ENCODE measurements around the gene MB21D2.
A peak's percentile ranks its signal among the peaks of the same experiment; 100 is the strongest.
"Not testable (repeated sequence)": the region's sequence is repeated elsewhere in the genome, so short reads cannot be mapped to it uniquely, and the experiment has no call there.

MB21D2 gene

GRCh38 chr3:192855434-192855833 lies 62.2 kb downstream of the MB21D2 start:
- no peak for DNase-seq

DNA sequence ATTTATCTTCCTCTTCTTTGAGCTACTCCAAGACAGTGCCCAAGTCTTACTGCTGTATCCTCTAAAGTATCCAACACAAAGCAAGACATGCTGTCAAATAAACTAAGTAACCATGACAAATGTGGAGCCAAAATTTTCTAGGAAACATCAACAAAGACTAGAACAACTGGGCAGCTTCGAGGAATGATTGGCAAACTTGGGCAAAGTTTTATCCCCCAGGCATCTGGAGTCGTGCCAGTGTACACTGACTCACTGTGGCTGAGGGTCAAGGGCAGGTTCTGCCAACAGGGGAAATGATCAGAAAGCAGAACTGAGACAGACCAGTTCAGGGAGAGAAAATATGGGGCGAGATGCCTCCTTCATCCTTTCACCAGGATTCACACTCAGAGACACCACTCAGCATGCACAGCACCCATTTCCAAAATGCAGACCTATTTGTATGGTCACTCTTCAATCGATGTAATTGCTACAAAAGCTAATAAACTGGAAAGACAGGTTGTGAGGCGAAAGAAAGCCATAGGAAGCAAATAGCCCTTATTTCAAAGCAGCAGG lies 65.8 kb downstream of the MB21D2 start:
- DNase-seq, result no peak

DNA sequence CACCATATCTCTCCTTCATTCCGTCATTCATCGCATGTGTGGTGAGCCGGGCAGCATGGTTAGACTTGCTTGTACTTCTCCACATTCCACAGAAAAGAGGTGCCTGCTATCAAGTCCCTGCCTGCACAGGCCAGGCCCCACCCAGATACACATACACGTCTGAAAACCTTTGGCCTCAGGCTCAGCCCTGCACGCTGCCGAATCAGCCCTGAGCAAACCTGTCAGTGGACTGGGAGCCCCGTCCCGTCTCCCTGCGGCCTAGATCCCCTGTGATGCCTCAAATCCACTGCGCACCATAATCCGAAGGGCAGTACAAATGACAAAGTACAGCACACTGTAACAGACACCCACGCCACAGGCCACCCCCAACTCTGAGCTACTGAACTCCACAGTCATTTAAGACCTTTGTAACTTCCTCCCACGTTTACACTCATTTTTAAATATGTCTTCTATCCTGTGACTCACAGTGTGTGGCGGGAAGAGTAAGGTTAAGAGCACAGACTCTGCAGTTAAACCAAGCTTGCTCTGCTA lies 67.1 kb downstream of the MB21D2 start:
- no peak for DNase-seq

DNA sequence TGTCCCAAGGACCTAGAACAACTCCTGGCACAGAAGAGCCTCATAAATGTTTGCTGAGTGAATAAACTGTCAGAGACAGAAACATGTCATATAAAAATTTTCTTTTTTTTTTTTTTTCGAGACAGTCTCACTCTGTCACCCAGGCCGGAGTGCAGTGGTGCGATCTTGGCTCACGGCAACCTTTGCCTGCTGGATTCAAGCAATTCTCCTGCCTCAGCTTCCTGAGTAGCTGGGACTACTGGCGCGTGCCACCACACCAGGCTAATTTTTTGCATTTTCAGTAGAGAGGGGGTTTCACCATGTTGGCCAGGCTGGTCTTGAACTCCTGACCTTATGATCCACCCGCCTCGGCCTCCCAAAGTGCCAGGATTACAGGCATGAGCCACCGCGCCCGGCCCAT lies 67.8 kb downstream of the MB21D2 start:
- not testable (repeated sequence) for DNase-seq

DNA sequence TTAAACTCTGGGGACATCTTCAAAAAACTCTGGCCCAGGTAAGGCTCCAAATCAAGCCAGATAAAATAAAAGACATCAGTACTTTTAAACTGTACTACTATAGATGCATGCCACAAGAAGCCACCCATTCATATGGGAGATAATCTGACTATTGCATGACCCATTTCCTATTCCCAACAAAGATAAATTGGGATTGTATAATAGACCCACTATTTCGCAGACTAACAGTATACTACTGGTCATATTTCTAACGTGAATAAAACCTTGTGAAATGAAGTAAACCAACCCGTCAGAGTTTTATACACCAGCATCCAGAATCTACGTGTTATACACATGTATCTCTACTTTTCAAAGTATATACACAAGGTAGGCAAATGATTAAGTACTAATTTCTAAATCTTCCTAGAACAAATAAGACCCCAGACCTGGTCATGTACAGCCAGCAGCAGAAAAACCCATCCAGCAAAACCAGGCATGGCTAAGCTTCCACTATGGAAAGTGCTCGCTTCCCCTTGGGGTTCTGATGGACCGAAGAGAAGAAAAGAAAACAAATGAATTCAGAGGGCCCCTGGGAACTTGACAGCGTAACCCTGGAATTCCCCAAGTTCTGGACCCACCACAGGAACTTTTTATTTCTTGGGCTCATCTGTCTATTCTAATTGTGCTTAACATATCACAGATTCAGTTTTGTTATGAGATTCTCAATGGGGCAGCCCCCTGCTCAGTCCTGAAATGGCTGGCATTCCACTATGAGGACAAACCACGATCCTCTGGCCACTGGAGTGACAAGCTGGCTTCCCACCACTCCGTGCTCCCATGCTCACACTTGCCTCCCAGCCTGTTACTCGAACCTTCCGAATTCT lies 69.1 kb downstream of the MB21D2 start:
- DNase-seq, result no peak

- no peak for DNase-seq
Observed at GRCh38 chr3:192847941-192848340, 69.7 kb downstream of the MB21D2 start.

- no peak for DNase-seq
Observed at GRCh38 chr3:192845526-192845855, 72.2 kb downstream of the MB21D2 start.

GRCh38 chr3:192844836-192845525 lies 72.7 kb downstream of the MB21D2 start:
- DNase-seq, result no peak

- no peak for DNase-seq
Observed at GRCh38 chr3:192844486-192844765, 73.2 kb downstream of the MB21D2 start.

DNA sequence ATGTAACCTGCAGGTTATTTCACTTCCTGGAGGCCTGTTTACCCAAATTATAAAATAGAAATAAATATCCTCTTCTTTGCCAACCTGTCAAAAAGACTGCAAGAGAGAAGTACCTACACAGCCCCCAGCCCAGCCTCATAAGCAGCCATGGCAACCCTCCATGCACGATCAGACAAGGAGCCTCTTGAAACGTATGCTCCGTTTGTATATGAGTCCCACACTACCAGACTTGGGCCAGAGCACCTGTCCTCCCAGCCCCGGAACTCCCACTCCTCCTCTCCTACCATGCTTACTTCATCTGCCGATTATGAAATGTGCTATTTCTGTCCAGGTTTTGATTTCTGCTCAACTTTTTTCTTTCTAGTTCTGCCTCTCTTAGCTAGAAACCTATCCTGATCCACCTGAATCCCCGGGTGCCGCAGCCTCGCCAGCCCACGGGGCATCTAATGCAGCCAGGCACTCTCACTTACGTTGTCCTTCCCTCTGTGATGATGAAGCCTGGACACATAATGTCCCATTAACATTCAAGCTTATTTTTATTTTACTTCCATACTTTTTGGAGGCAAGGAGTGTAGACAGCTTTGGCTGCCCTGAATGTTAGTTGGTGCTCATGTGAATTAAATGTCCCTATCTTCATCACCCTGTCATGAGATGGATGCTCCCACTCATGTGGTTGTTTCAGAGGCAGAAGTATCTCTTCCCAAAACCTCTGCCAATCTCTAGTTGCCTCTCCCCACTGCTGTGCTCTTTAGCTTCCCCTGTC lies 73.8 kb downstream of the MB21D2 start:
- no peak for DNase-seq

DNA sequence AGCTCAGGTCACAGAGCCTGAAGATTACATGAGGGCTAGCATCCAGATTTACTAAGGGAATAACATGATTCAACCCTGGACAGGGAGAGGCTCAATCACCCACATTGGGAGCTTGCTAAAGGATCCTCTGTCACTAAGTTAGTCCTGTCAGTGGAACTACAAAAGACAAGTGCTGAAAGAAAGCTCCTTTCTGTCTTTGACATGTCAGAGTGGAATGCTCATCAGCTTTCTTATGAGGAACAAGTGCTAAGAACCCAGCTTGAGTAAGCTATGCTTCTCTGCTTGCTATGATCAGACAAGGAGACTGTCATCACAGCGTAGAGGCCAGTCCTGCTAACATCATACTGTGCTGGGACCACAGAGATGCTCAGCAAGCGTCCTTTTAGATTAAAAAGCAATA lies 74.5 kb downstream of the MB21D2 start:
- DNase-seq, result no peak

DNA sequence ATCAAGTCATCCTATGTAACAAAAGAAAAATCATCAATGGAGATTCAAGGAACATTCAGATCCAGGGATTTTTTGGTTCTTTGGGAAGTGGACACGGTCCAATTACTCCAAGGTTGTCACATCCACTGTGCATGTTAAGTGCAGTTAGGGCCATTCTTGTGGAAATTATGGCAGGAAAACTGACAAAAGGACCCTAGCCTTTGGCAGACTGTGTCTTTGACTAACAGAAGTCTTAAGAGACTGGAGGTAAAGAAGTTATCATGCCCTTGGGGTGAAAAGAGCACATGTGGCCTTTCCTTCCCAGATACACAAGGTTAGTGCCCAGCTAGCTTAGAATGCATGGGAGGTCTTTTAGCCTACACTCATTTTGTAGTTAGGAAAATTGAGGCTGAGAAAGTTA lies 74.9 kb downstream of the MB21D2 start:
- DNase-seq, result no peak

GRCh38 chr3:192842138-192842537 lies 75.5 kb downstream of the MB21D2 start:
- DNase-seq, result no peak

DNA sequence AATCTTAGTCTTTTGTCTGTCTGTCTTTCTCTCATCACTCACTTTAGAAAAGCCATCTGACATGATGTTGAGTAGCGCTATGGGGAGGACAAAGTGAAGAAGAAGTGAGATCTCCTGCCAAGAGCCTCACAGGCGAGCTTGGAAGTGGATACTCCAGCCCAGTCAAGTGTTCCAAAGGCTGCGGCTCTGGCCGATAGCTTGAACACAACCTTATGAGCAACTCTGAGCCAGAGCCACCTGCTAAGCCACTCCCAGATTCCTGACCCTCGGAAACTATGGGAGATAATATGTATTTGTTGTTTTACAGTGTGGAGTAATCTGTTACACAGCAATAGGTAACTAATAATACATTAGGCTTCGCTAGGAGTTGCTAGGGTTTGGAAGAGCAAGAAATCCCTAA lies 76.2 kb downstream of the MB21D2 start:
- no peak for DNase-seq

GRCh38 chr3:192840143-192840836 lies 77.4 kb downstream of the MB21D2 start:
- DNase-seq, result no peak

DNA sequence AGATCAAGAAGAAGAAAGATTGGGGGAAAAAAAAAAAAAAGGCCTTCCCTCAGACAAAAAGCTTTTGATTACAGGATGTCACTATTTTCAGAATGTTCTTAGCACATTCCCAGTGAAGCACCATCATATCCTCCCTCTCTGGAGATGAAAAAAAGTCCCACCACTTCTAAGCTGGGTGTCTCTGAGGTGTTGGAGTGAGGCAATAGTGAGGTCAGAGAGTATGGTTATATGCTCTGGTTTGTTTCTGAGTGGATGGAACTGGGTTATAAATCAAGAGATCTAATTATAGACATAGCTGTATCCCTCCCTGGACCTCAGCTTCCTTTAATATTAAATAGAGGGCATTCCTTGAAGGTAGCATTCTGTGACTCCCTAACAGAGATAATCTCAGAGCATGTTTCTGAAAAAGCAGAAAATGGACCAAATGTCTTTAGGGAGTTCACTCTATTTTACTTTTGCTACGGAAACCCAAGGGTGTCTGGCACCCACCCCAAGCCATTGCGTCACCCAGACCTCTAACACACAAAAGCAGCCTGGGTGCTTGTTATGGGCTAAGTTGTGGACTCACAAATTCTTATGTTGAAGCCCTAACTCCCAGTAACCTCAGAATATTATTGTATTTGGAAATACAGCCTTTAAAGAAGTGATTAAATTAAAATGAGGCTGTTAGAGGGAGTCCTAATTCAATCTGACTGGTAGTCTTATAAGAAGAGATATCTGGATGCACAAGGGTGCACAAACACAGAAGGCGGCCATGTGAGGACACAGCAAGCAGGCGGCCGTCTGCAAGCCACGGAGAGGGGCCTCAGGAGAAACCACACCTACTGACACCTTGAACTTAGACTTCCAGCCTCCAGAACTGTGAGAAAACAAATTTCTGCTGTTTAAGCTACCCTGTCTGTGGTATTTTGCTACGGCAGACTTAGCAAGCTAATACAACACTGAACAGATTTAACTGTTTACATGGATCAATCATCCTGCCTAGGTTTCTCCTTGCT lies 81.5 kb downstream of the MB21D2 start:
- DNase-seq, result no peak

GRCh38 chr3:192834428-192834827 lies 83.2 kb downstream of the MB21D2 start:
- DNase-seq, result peak; percentile 87

- DNase-seq, result peak; percentile 46
Observed at GRCh38 chr3:192833177-192833890, 84.3 kb downstream of the MB21D2 start.

DNA sequence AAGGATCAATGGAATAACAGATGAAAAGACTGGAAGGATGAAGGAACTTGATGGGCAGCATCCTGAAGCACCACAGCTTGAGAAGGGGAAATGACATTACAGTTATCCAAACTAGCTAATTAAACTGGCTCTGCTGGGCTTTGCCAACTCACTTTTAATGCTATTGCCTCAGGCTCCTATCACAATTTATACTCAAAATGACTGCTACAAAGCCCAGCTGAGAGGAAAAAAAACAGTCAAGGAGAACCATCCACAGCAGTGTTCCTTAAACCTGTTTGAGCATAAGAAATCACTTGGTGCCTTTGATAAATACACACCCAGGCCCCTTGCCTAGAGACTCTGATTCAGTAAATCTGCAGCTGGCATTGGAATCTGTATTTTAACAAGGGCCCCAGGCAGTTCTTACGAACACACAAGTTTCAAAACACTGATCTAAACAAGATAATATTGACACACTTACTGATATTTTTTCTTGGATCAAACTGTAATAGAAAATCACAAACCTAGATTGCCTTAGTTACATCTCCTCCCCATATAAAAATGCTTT lies 85.8 kb downstream of the MB21D2 start:
- no peak for DNase-seq

DNA sequence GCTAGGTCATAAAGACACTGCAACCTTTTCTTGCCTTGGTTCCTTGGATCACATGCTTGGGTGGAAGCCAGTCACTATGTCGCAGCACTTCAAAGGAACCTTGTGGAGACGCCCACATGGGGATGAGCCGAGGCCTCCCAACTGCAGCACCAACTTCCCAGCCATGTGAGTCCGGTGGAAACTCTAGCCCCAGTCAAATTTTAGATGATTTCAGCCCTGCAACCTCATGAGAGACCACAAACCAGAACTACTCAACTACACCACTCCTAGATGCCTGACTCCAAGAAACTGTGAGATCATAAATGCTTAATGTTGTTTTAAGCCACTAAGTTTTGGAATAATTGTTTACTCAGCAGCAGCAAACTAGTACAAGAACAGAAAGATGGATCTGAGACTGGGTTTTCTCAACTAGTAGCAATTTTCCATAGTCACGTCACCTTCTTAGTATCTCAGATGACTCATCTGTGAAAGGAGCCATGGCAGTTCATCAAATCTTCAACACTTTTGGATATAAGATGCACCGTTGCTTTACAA lies 86.5 kb downstream of the MB21D2 start:
- no peak for DNase-seq

Data from NCI-H2171 treated with DMSO at 0.1 percent for 48 hours (cell line).